Endodermal cell (in vitro differentiated cells): ENCODE results near the gene ETFA. TPM values are rescaled to one million over a fixed set of nuclear protein-coding genes. Genes with fewer than 3 reads are reported as not detected.

ENCODE experiments used
- DNase-seq: peaks from one replicate; pipeline ENCODE4 v3.0.0-alpha.2; 2017
- H3K27ac ChIP-seq: 2 replicates; pipeline ENCODE4 v1.5.1; 2013; ENCODE audit warnings: mild to moderate bottlenecking, low read depth, low read length, moderate library complexity
- H3K27me3 ChIP-seq: 2 replicates; pipeline ENCODE4 v1.6.1; 2013; ENCODE audit warnings: mild to moderate bottlenecking, low read length, moderate library complexity; ENCODE audit not compliant: insufficient read depth, control insufficient read depth, poor library complexity, severe bottlenecking
- H3K36me3 ChIP-seq: 2 replicates; pipeline ENCODE4 v1.7.0; 2013; ENCODE audit warnings: mild to moderate bottlenecking, low read length, moderate library complexity; ENCODE audit not compliant: control insufficient read depth, insufficient read depth
- H3K4me1 ChIP-seq: one replicate; pipeline ENCODE4 v1.7.0; 2013; ENCODE audit warnings: low read length; ENCODE audit not compliant: control insufficient read depth, insufficient read depth
- H3K4me3 ChIP-seq: 2 replicates; pipeline ENCODE4 v1.5.1; 2013; ENCODE audit warnings: mild to moderate bottlenecking, low read length, moderate library complexity
- H3K9ac ChIP-seq: 2 replicates; pipeline ENCODE4 v1.6.1; 2013; ENCODE audit warnings: mild to moderate bottlenecking, low read length, moderate library complexity; ENCODE audit not compliant: poor library complexity, severe bottlenecking; ENCODE audit errors: extremely low read depth
- H3K9me3 ChIP-seq: 2 replicates; pipeline ENCODE4 v1.6.1; 2013; ENCODE audit warnings: mild to moderate bottlenecking, low read length, moderate library complexity; ENCODE audit not compliant: control insufficient read depth
- H3K27ac Mint-ChIP-seq: 2 replicates; pipeline ENCODE4 v1.8.0; 2020; ENCODE audit warnings: mixed read lengths
- H3K27me3 Mint-ChIP-seq: 2 replicates; pipeline ENCODE4 v1.8.0; 2021; ENCODE audit warnings: mild to moderate bottlenecking, mixed read lengths; ENCODE audit not compliant: insufficient read depth
- H3K36me3 Mint-ChIP-seq: 2 replicates; pipeline ENCODE4 v1.8.0; 2020; ENCODE audit warnings: low read depth, mixed read lengths
- H3K4me1 Mint-ChIP-seq: 2 replicates; pipeline ENCODE4 v1.8.0; 2020; ENCODE audit warnings: mixed read lengths
- H3K4me3 Mint-ChIP-seq: 2 replicates; pipeline ENCODE4 v1.8.0; 2020; ENCODE audit warnings: mild to moderate bottlenecking, moderate library complexity, mixed read lengths
- H3K9me3 Mint-ChIP-seq: 2 replicates; pipeline ENCODE4 v1.8.0; 2020; ENCODE audit warnings: mild to moderate bottlenecking, mixed read lengths
- CTCF ChIP-seq: fragments of 200-600 bp; sonication (generic); conservative IDR thresholded peaks from 2 replicates; pipeline ENCODE4 v1.5.0; 2021; ENCODE audit warnings: antibody characterized with exemption, mild to moderate bottlenecking
- WGBS, 2 experiments: methylation state at CpG; one replicate each; pipeline versions ENCODE4 v1.1.5 to v1.1.7; 2013; ENCODE audit warnings: missing lambda C conversion rate in 2 of 2, mixed read lengths in 1 of 2; ENCODE audit not compliant: insufficient coverage in 1 of 2, insufficient read length in 1 of 2; 5-methylcytosine and 5-hydroxymethylcytosine counted together
- total RNA-seq, 2 donors: library from RNA; stranded (reverse); fragmentation: NEBNext Ultra II Directional in 1 of 2; extraction: Animal tissue kit (Norgen Biotek cat#: 25700) in 1 of 2; gene quantifications; 2 replicates in 1 of 2; 3 replicates in 1 of 2; pipeline ENCODE4 v1.2.1, GENCODE V29; 2021

Gene ETFA
- total RNA-seq, 2 donors from 2014 or later, result 142 to 157 TPM

- Histone ChIP-seq H3K4me1 (no peaks in the 10 kb centered on the region), H3K36me3 (peaks cover 34% of the 10 kb centered on the region), H3K4me3 (no peak overlapping the region), H3K9ac (no peak overlapping the region), H3K9me3 (no peaks in the 10 kb centered on the region), H3K27me3 (no peaks in the 10 kb centered on the region), H3K27ac (no peak overlapping the region)
- 80 to 91% methylated on average over 3 to 8 of the region's 8 CpGs for WGBS, 2 experiments
- H3K27ac Mint-ChIP-seq, result peak overlapping the region; percentile 19
- no peaks in the 10 kb centered on the region for H3K27me3 Mint-ChIP-seq
- H3K4me1 Mint-ChIP-seq, result peaks cover 8% of the 10 kb centered on the region
- TF ChIP-seq CTCF, result no peak
- peaks cover 29% of the 10 kb centered on the region for H3K36me3 Mint-ChIP-seq
- no peak overlapping the region for H3K4me3 Mint-ChIP-seq
- no peaks in the 10 kb centered on the region for H3K9me3 Mint-ChIP-seq
- no peak for DNase-seq
These were observed 103.0 kb downstream of the ETFA start for GRCh38 chr15:76208084-76208785.

- peaks cover 31% of the 10 kb centered on the region for H3K36me3 ChIP-seq
- no peak overlapping the region for H3K9ac ChIP-seq
- no peak overlapping the region for H3K4me3 ChIP-seq
- H3K9me3 Mint-ChIP-seq, result no peaks in the 10 kb centered on the region
- 97% methylated on average over 4 of the region's 4 CpGs; no CpG with 5 or more reads in 1 of the 2 experiments for WGBS, 2 experiments
- H3K4me1 ChIP-seq, result no peaks in the 10 kb centered on the region
- H3K4me1 Mint-ChIP-seq, result peaks cover 8% of the 10 kb centered on the region
- H3K36me3 Mint-ChIP-seq, result peaks cover 28% of the 10 kb centered on the region
- H3K27me3 Mint-ChIP-seq, result no peaks in the 10 kb centered on the region
- no peak overlapping the region for H3K4me3 Mint-ChIP-seq
- H3K27ac Mint-ChIP-seq, result no peak overlapping the region
- no peaks in the 10 kb centered on the region for H3K27me3 ChIP-seq
- TF ChIP-seq CTCF, result no peak
- no peak overlapping the region for H3K27ac ChIP-seq
- no peak for DNase-seq
- no peaks in the 10 kb centered on the region for H3K9me3 ChIP-seq
These were observed 104.8 kb downstream of the ETFA start for GRCh38 chr15:76206325-76206976.

- H3K9ac ChIP-seq, result no peak overlapping the region
- H3K9me3 ChIP-seq, result no peaks in the 10 kb centered on the region
- Mint-ChIP-seq H3K27ac (no peak overlapping the region), H3K4me3 (no peak overlapping the region), H3K27me3 (no peaks in the 10 kb centered on the region), H3K9me3 (no peaks in the 10 kb centered on the region), H3K4me1 (peaks cover 15% of the 10 kb centered on the region), H3K36me3 (peaks cover 27% of the 10 kb centered on the region)
- H3K27me3 ChIP-seq, result no peaks in the 10 kb centered on the region
- H3K36me3 ChIP-seq, result peaks cover 17% of the 10 kb centered on the region
- no peak overlapping the region for H3K27ac ChIP-seq
- no peak overlapping the region for H3K4me3 ChIP-seq
- TF ChIP-seq CTCF, result no peak
- no peaks in the 10 kb centered on the region for H3K4me1 ChIP-seq
- no peak for DNase-seq
- WGBS, 2 experiments, result 85 to 97% methylated on average over 6 to 11 of the region's 11 CpGs
These were observed 106.3 kb downstream of the ETFA start for GRCh38 chr15:76204916-76205460.
